AG20443 (cell line): ENCODE data around the gene AP1S1.

Source experiments
- DNase-seq: peaks from one replicate; pipeline ENCODE4 v3.0.0; 2012; ENCODE audit warnings: low spot score, mixed read lengths

AP1S1 gene

GRCh38 chr7:101159696-101160674 lies 5.7 kb downstream of the AP1S1 start:
- no peak for DNase-seq

- no peak for DNase-seq
These were observed 6.6 kb downstream of the AP1S1 start for GRCh38 chr7:101160910-101161309.

- no peak for DNase-seq
These were observed 7.6 kb downstream of the AP1S1 start for GRCh38 chr7:101161692-101162471.

GRCh38 chr7:101162551-101163278 lies 8.4 kb downstream of the AP1S1 start:
- peak; percentile 69 for DNase-seq

- no peak for DNase-seq
These were observed 9.2 kb downstream of the AP1S1 start for GRCh38 chr7:101163279-101164070.

- DNase-seq: peak; percentile 71
These were observed 10.0 kb downstream of the AP1S1 start for GRCh38 chr7:101164071-101164840.

- peak; percentile 97 for DNase-seq
These were observed 11.0 kb downstream of the AP1S1 start, which contains the start of gene VGF for GRCh38 chr7:101165075-101165957. VGF (minus strand) TSS chr7:101165569; CDS start chr7:101164843, 726 bp downstream.

- DNase-seq: no peak
These were observed 11.8 kb downstream of the AP1S1 start for GRCh38 chr7:101165958-101166647.

- DNase-seq: no peak
These were observed 12.3 kb downstream of the AP1S1 start for GRCh38 chr7:101166648-101166908.

GRCh38 chr7:101166909-101167644 lies 12.8 kb downstream of the AP1S1 start:
- DNase-seq: no peak

- no peak for DNase-seq
These were observed 13.6 kb downstream of the AP1S1 start for GRCh38 chr7:101167645-101168411.

GRCh38 chr7:101168412-101169049 lies 14.3 kb downstream of the AP1S1 start:
- DNase-seq: no peak

GRCh38 chr7:101169110-101169837 lies 15.0 kb downstream of the AP1S1 start:
- DNase-seq: no peak

- peak; percentile 81 for DNase-seq
These were observed 15.7 kb downstream of the AP1S1 start for GRCh38 chr7:101169838-101170551.

- no peak for DNase-seq
These were observed 16.6 kb downstream of the AP1S1 start for GRCh38 chr7:101170617-101171441.
